Measurements from ENCODE around the gene AKR1A1. TPM values are rescaled to one million over a fixed set of nuclear protein-coding genes. Genes with fewer than 3 reads are reported as not detected.

AKR1A1 gene
- total RNA-seq, 4 donors from 2014 or later: 15.6 to 40.1 (median 37.1) TPM

DNA sequence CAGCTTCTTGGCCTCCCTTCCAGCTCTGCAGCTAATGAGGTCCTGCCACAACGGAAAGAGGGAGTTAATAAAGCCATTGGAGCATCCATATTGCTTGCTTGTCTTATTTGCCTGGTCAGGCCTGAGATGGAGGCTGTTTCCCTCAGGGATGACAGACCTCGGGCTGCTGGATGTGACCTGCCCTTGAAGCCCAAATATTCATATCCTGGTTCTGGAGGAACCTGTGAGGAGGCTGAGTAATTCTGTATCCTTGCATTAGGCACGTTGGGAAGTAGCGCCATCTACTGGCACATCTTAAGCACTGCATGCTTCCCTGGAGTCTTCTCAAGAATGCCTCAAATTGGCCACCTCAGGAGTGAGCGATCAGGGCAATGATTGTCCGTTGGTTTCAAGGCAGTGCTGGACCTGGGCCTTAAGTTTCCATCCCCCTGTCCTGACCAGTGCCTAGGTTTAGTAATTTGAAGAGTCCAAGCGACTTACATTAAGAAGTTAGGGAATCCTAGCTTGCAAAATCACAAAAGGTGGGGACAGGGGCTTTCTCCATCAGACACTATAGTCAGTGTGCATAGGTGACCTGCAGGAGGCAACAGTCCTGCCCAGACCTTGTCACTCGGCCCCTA, 19.4 kb downstream of the AKR1A1 start:
- TF ChIP-seq, protein P1, sequence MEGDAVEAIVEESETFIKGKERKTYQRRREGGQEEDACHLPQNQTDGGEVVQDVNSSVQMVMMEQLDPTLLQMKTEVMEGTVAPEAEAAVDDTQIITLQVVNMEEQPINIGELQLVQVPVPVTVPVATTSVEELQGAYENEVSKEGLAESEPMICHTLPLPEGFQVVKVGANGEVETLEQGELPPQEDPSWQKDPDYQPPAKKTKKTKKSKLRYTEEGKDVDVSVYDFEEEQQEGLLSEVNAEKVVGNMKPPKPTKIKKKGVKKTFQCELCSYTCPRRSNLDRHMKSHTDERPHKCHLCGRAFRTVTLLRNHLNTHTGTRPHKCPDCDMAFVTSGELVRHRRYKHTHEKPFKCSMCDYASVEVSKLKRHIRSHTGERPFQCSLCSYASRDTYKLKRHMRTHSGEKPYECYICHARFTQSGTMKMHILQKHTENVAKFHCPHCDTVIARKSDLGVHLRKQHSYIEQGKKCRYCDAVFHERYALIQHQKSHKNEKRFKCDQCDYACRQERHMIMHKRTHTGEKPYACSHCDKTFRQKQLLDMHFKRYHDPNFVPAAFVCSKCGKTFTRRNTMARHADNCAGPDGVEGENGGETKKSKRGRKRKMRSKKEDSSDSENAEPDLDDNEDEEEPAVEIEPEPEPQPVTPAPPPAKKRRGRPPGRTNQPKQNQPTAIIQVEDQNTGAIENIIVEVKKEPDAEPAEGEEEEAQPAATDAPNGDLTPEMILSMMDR (IDR thresholded peaks at IDR 0.05 in 4 of 5, conservative IDR thresholded peaks at IDR 0.05 in 1 of 5): peak; percentile 91 to 99 (median 93)
- no peak for TF ChIP-seq POLR2A (IDR thresholded peaks at IDR 0.05)
- ATAC-seq (peak; percentile 93 to 94), DNase-seq (peak; percentile 30 to 69)
- Histone ChIP-seq H3K27me3 (no peaks in the 10 kb centered on the region), H3K9me3 (no peaks in the 10 kb centered on the region), H3K27ac (no peak overlapping the region), H3K4me1 (peaks cover 0 to 5% of the 10 kb centered on the region in 2 donors), H3K36me3 (peaks cover 0 to 24% of the 10 kb centered on the region in 2 donors), H3K4me3 (no peak overlapping the region)
- intact Hi-C loops (cut with DNase I; ENCODE audit: low total_unique reads): loop anchor here (1.0 to 5.0 kb wide), 3 partner anchors 58 to 558 kb away; partner anchors contain the start of genes HECTD3 and UROD
- in situ Hi-C loops (cut with MboI; ENCODE audit: low sequenced_read_pairs in 4 of 4): loop anchor here (5.0 to 25.0 kb wide), 8 partner anchors 55 to 558 kb away; partner anchors contain the start of genes HECTD3 (in 2 of the 4), UROD (in 2 of the 4), CCDC163 (in 1 of the 4) and MMACHC (in 1 of the 4)

DNA sequence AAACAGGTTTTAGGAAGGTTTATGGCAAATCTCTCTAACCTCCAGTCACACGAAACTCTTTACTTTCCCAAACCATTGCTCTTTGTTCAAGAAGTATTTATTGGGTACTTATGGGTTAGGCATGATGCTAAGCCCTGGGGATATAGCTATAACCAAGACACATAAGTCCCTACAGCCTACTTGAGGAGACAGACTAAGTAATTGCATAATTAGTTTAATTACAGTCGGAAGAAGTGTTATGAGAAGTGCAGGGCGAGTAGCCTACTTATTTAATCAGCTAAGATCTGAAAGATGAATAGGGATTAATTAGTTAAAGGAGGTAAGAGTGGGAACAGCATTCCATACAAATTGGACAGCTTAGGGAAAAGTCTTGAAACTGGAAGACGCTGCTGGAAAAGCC, 20.0 kb downstream of the AKR1A1 start:
- H3K36me3 ChIP-seq: peaks cover 0 to 24% of the 10 kb centered on the region in 2 donors
- ATAC-seq: no peak
- no peak overlapping the region for H3K27ac ChIP-seq
- H3K4me1 ChIP-seq: peaks cover 0 to 5% of the 10 kb centered on the region in 2 donors
- no peaks in the 10 kb centered on the region for H3K27me3 ChIP-seq
- DNase-seq: no peak
- in situ Hi-C loops (cut with MboI; ENCODE audit: low sequenced_read_pairs in 4 of 4): loop anchor here in 3 of 4 donors (5.0 to 25.0 kb wide), 3 partner anchors 63 to 558 kb away; partner anchors contain the start of genes HECTD3 (in 1 of the 3) and UROD (in 1 of the 3)
- H3K4me3 ChIP-seq: no peak overlapping the region
- TF ChIP-seq POLR2A (IDR thresholded peaks at IDR 0.05): no peak
- TF ChIP-seq, protein P1 (IDR thresholded peaks at IDR 0.05 in 4 of 5, conservative IDR thresholded peaks at IDR 0.05 in 1 of 5): no peak
- no peaks in the 10 kb centered on the region for H3K9me3 ChIP-seq
- intact Hi-C loops (cut with DNase I; ENCODE audit: low total_unique reads): loop anchor here (1.0 to 5.0 kb wide), 3 partner anchors 58 to 558 kb away; partner anchors contain the start of genes HECTD3 and UROD

DNA sequence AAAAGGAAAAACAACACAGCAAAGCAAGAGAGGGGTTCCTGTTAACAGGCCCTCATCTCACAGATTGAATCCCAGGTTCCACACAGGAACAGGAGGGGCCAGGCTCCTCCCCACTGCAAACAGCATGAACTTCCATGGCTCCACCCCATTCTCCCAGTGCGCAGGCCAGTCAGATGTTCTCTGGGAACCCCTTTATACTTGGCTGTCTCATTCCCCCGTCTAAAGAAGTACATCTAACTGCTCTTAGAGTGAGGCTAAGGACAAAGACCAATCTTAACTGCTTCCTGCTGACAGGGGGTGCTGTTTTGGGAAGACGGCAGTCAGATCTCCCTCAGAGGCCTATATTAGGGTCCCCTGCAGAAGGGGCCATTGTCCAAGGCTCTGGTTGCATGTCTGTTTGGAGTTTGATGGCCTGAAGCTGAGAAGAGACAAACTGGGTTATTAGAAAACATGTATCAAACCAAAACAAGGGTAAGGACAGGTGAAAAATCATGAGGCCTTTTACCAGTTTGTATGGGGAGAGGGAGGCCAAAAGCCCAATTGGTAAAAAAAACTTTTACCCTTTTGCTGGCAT, 22.7 kb downstream of the AKR1A1 start:
- in situ Hi-C loops (cut with MboI; ENCODE audit: low sequenced_read_pairs in 4 of 4) (loop anchor here in 3 of 4 donors (5.0 to 25.0 kb wide), 3 partner anchors 66 to 561 kb away; partner anchors contain the start of genes HECTD3 (in 1 of the 3) and UROD (in 1 of the 3)), intact Hi-C loops (cut with DNase I; ENCODE audit: low total_unique reads) (loop anchor here (5.0 kb wide), 1 partner anchor 561 kb away; the partner anchor contains the start of genes HECTD3 and UROD)
- Histone ChIP-seq H3K36me3 (peaks cover 0 to 5% of the 10 kb centered on the region in 2 donors), H3K4me3 (no peak overlapping the region), H3K4me1 (no peaks in the 10 kb centered on the region), H3K9me3 (no peaks in the 10 kb centered on the region), H3K27me3 (no peaks in the 10 kb centered on the region), H3K27ac (no peak overlapping the region)
- ATAC-seq (no peak), DNase-seq (no peak)
- no peak for TF ChIP-seq POLR2A (IDR thresholded peaks at IDR 0.05)
- TF ChIP-seq, protein P1 (IDR thresholded peaks at IDR 0.05 in 4 of 5, conservative IDR thresholded peaks at IDR 0.05 in 1 of 5): no peak

DNA sequence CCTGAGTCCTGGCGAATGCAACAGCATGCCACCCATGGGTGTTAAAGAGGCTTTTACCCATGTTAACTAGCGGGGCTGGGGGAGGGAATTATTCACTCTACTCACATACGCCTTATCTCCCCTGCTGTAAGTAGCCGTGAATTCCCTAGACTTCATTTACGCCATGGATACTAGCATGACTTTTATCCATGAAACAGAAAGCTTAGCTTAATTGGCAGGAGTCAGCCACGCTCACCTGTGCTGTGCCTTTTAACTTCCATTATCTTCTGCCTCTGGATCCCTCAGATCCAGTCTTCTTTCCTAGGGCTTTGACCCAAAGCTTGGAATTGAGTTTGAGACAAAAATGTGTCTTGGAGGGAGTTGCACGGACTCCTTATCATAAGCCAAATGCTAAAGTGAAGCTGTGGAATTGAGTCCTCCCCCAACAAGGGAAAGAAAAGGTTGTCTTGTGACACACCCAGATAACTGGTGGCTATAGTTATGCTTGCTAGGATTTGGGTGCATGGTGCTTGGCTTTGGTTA, 23.5 kb downstream of the AKR1A1 start:
- Histone ChIP-seq H3K4me3 (no peak overlapping the region), H3K36me3 (no peaks in the 10 kb centered on the region), H3K27ac (no peak overlapping the region), H3K4me1 (no peaks in the 10 kb centered on the region), H3K9me3 (no peaks in the 10 kb centered on the region), H3K27me3 (no peaks in the 10 kb centered on the region)
- TF ChIP-seq POLR2A (IDR thresholded peaks at IDR 0.05): no peak
- TF ChIP-seq, protein P1 (IDR thresholded peaks at IDR 0.05 in 4 of 5, conservative IDR thresholded peaks at IDR 0.05 in 1 of 5): no peak
- no peak for ATAC-seq
- in situ Hi-C loops (cut with MboI; ENCODE audit: low sequenced_read_pairs in 4 of 4): loop anchor here in 3 of 4 donors (5.0 to 25.0 kb wide), 3 partner anchors 67 to 562 kb away; partner anchors contain the start of genes HECTD3 (in 1 of the 3) and UROD (in 1 of the 3)
- DNase-seq: no peak
- intact Hi-C loops (cut with DNase I; ENCODE audit: low total_unique reads): loop anchor here (5.0 kb wide), 1 partner anchor 562 kb away; the partner anchor contains the start of genes HECTD3 and UROD

Data from gastrocnemius medialis (tissue), 4 donors.